Astrocyte (in vitro differentiated cells and primary cell): ENCODE results near the gene RPS29. TPM values are rescaled to one million over a fixed set of nuclear protein-coding genes. Genes with fewer than 3 reads are reported as not detected.
"Not testable (repeated sequence)": the region's sequence is repeated elsewhere in the genome, so short reads cannot be mapped to it uniquely, and the experiment has no call there.

Experiments used
- DNase-seq: peaks from one replicate; pipeline ENCODE4 v3.0.0-alpha.2; 2010; ENCODE audit warnings: low read depth
- FAIRE-seq: peaks from 2 replicates; lab custom pipeline; 2011; peaks lifted over from hg19 to GRCh38; lab: Jason Lieb, UNC
- H2AFZ ChIP-seq: 2 replicates; pipeline ENCODE4 v1.6.0; 2012; ENCODE audit warnings: low read depth, low read length, inconsistent platforms
- H3K27ac ChIP-seq: 2 replicates; pipeline ENCODE4 v1.5.1; 2011; ENCODE audit warnings: low read depth, low read length, inconsistent platforms
- H3K27me3 ChIP-seq: 2 replicates; pipeline ENCODE4 v1.6.0; 2011; ENCODE audit warnings: low read length, inconsistent platforms; ENCODE audit not compliant: insufficient read depth
- H3K36me3 ChIP-seq: 2 replicates; pipeline ENCODE4 v1.5.1; 2011; ENCODE audit warnings: low read length, inconsistent platforms; ENCODE audit not compliant: insufficient read depth
- H3K4me1 ChIP-seq: 2 replicates; pipeline ENCODE4 v1.5.1; 2011; ENCODE audit warnings: low read length, inconsistent platforms; ENCODE audit not compliant: insufficient read depth
- H3K4me2 ChIP-seq: 2 replicates; pipeline ENCODE4 v1.6.0; 2012; ENCODE audit warnings: low read length, inconsistent platforms
- H3K4me3 ChIP-seq: 2 replicates; pipeline ENCODE4 v1.5.1; 2011; ENCODE audit warnings: low read depth, mild to moderate bottlenecking, low read length, inconsistent platforms; ENCODE audit not compliant: insufficient read depth
- H3K79me2 ChIP-seq: 2 replicates; pipeline ENCODE4 v1.6.0; 2012; ENCODE audit warnings: mild to moderate bottlenecking, low read length, inconsistent platforms; ENCODE audit not compliant: insufficient read depth
- H3K9ac ChIP-seq: 2 replicates; pipeline ENCODE4 v1.6.0; 2012; ENCODE audit warnings: mild to moderate bottlenecking, low read length, inconsistent platforms
- H3K9me3 ChIP-seq: 2 replicates; pipeline ENCODE4 v1.5.1; 2012; ENCODE audit warnings: low read depth, mild to moderate bottlenecking, low read length, inconsistent platforms; ENCODE audit not compliant: insufficient read depth
- H4K20me1 ChIP-seq: 2 replicates; pipeline ENCODE4 v1.6.0; 2012; ENCODE audit warnings: low read length, inconsistent platforms; ENCODE audit not compliant: insufficient read depth
- H3K27ac Mint-ChIP-seq: one replicate; pipeline ENCODE4 v1.8.0; 2021; ENCODE audit warnings: mild to moderate bottlenecking, mixed read lengths; ENCODE audit not compliant: unreplicated experiment
- H3K27me3 Mint-ChIP-seq: one replicate; pipeline ENCODE4 v1.8.0; 2021; ENCODE audit warnings: low read depth, mixed read lengths; ENCODE audit not compliant: unreplicated experiment
- H3K36me3 Mint-ChIP-seq: one replicate; pipeline ENCODE4 v1.8.0; 2021; ENCODE audit warnings: low read depth, mixed read lengths; ENCODE audit not compliant: unreplicated experiment
- H3K4me1 Mint-ChIP-seq: one replicate; pipeline ENCODE4 v1.8.0; 2021; ENCODE audit warnings: low read depth, mixed read lengths; ENCODE audit not compliant: unreplicated experiment
- H3K4me3 Mint-ChIP-seq: one replicate; pipeline ENCODE4 v1.8.0; 2021; ENCODE audit warnings: mild to moderate bottlenecking, moderate library complexity, mixed read lengths; ENCODE audit not compliant: unreplicated experiment
- H3K9me3 Mint-ChIP-seq: one replicate; pipeline ENCODE4 v1.8.0; 2021; ENCODE audit warnings: mild to moderate bottlenecking, mixed read lengths; ENCODE audit not compliant: unreplicated experiment
- CTCF ChIP-seq: IDR thresholded peaks from 2 replicates; pipeline ENCODE4 v1.5.1; 2011; ENCODE audit warnings: low read depth, mild to moderate bottlenecking, inconsistent platforms, low read length, moderate library complexity; ENCODE audit not compliant: insufficient read depth
- EZH2 ChIP-seq: IDR thresholded peaks from 2 replicates; pipeline ENCODE4 v1.6.1; 2012; ENCODE audit warnings: mild to moderate bottlenecking, low read length, inconsistent platforms; ENCODE audit not compliant: insufficient read depth
- total RNA-seq: library from RNA; stranded (reverse); gene quantifications from 2 replicates; pipeline ENCODE4 v1.2.1, GENCODE V29; 2021

RPS29 gene
- total RNA-seq, 1 donor from 2014 or later = 1,231 TPM

GRCh38 chr14:49586673-49587460 lies 687 bp upstream of the RPS29 start:
- Mint-ChIP-seq H3K4me1 (peaks cover 17% of the 10 kb centered on the region), H3K9me3 (no peaks in the 10 kb centered on the region), H3K27ac (peak overlapping the region; percentile 97), H3K36me3 (peaks cover 22% of the 10 kb centered on the region), H3K27me3 (no peaks in the 10 kb centered on the region), H3K4me3 (peak overlapping the region; percentile 93)
- H3K9ac ChIP-seq = no peak overlapping the region
- no peaks in the 10 kb centered on the region for H3K9me3 ChIP-seq
- H3K79me2 ChIP-seq = peaks cover 44% of the 10 kb centered on the region
- peak; percentile 62 for DNase-seq
- peaks cover 41% of the 10 kb centered on the region for H4K20me1 ChIP-seq
- peak overlapping the region; percentile 57 for H3K4me2 ChIP-seq
- H3K36me3 ChIP-seq = peaks cover 24% of the 10 kb centered on the region
- H3K27ac ChIP-seq = no peak overlapping the region
- H2AFZ ChIP-seq = no peak overlapping the region
- H3K4me1 ChIP-seq = peaks cover 8% of the 10 kb centered on the region
- no peak overlapping the region for H3K4me3 ChIP-seq
- TF ChIP-seq EZH2 (no peak), CTCF (peak; percentile 92)
- H3K27me3 ChIP-seq = no peaks in the 10 kb centered on the region
- no peak for FAIRE-seq

- H3K4me1 ChIP-seq, H3K9me3 ChIP-seq, H3K27me3 Mint-ChIP-seq, H3K9me3 Mint-ChIP-seq, DNase-seq, H2AFZ ChIP-seq, H3K27me3 ChIP-seq, FAIRE-seq: not testable (repeated sequence)
- Histone ChIP-seq H3K4me2 (peak overlapping the region; percentile 85), H4K20me1 (peaks cover 55% of the 10 kb centered on the region), H3K79me2 (peaks cover 59% of the 10 kb centered on the region), H3K36me3 (peaks cover 24% of the 10 kb centered on the region), H3K9ac (peak overlapping the region; percentile 97), H3K27ac (peak overlapping the region; percentile 86), H3K4me3 (peak overlapping the region; percentile 97)
- H3K4me1 Mint-ChIP-seq = peaks cover 27% of the 10 kb centered on the region
- peak overlapping the region; percentile 93 for H3K4me3 Mint-ChIP-seq
- peak overlapping the region; percentile 97 for H3K27ac Mint-ChIP-seq
- peaks cover 22% of the 10 kb centered on the region for H3K36me3 Mint-ChIP-seq
These were observed 1.1 kb downstream of the RPS29 start for GRCh38 chr14:49584981-49585640.

GRCh38 chr14:49584058-49584457 lies 2.1 kb downstream of the RPS29 start:
- FAIRE-seq (no peak), DNase-seq (no peak)
- Mint-ChIP-seq H3K27me3 (no peaks in the 10 kb centered on the region), H3K9me3 (peaks cover 2% of the 10 kb centered on the region), H3K4me1 (peaks cover 33% of the 10 kb centered on the region), H3K36me3 (peaks cover 22% of the 10 kb centered on the region), H3K27ac (peak overlapping the region; percentile 97), H3K4me3 (peak overlapping the region; percentile 93)
- Histone ChIP-seq H3K27ac (no peak overlapping the region), H3K9ac (peak overlapping the region; percentile 97), H3K36me3 (peaks cover 24% of the 10 kb centered on the region), H3K4me1 (peaks cover 8% of the 10 kb centered on the region), H3K4me2 (peak overlapping the region; percentile 85), H3K9me3 (no peaks in the 10 kb centered on the region), H3K79me2 (peaks cover 69% of the 10 kb centered on the region), H3K4me3 (peak overlapping the region; percentile 97), H4K20me1 (peaks cover 66% of the 10 kb centered on the region), H2AFZ (no peak overlapping the region), H3K27me3 (no peaks in the 10 kb centered on the region)
- TF ChIP-seq CTCF (no peak), EZH2 (no peak)
